Measurements from ENCODE around the gene CTTNBP2NL.
"Not testable (repeated sequence)": the region's sequence is repeated elsewhere in the genome, so short reads cannot be mapped to it uniquely, and the experiment has no call there.

Gene CTTNBP2NL

GRCh38 chr1:112391603-112391940, 4.4 kb upstream of the CTTNBP2NL start:
- DNase-seq (ENCODE audit: low read depth): no peak
- H3K4me3 ChIP-seq (ENCODE audit: low read depth, low read length): peak overlapping the region; percentile 61; the same call in 1 of the 2 replicates
- no peak for TF ChIP-seq CTCF (IDR thresholded peaks at IDR 0.05; ENCODE audit: insufficient read depth, low read depth, low read length, missing control alignments)

GRCh38 chr1:112393631-112393974, 2.4 kb upstream of the CTTNBP2NL start:
- TF ChIP-seq CTCF (IDR thresholded peaks at IDR 0.05; ENCODE audit: insufficient read depth, low read depth, low read length, missing control alignments): no peak
- H3K4me3 ChIP-seq (ENCODE audit: low read depth, low read length): no peak overlapping the region
- no peak for DNase-seq (ENCODE audit: low read depth)

GRCh38 chr1:112394743-112395062, 1.3 kb upstream of the CTTNBP2NL start:
- no peak for TF ChIP-seq CTCF (IDR thresholded peaks at IDR 0.05; ENCODE audit: insufficient read depth, low read depth, low read length, missing control alignments)
- DNase-seq (ENCODE audit: low read depth): no peak
- no peak overlapping the region for H3K4me3 ChIP-seq (ENCODE audit: low read depth, low read length)

- no peak for DNase-seq (ENCODE audit: low read depth)
- TF ChIP-seq CTCF (IDR thresholded peaks at IDR 0.05; ENCODE audit: insufficient read depth, low read depth, low read length, missing control alignments): no peak
- H3K4me3 ChIP-seq (ENCODE audit: low read depth, low read length): peak overlapping the region; percentile 100
Measured at GRCh38 chr1:112395256-112395820, 676 bp upstream of the CTTNBP2NL start.

GRCh38 chr1:112396653-112397471, 848 bp downstream of the CTTNBP2NL start:
- no peak for DNase-seq (ENCODE audit: low read depth)
- TF ChIP-seq CTCF (IDR thresholded peaks at IDR 0.05; ENCODE audit: insufficient read depth, low read depth, low read length, missing control alignments): no peak

GRCh38 chr1:112397841-112398240, 1.8 kb downstream of the CTTNBP2NL start:
- DNase-seq (ENCODE audit: low read depth): no peak
- H3K4me3 ChIP-seq (ENCODE audit: low read depth, low read length): no peak overlapping the region
- no peak for TF ChIP-seq CTCF (IDR thresholded peaks at IDR 0.05; ENCODE audit: insufficient read depth, low read depth, low read length, missing control alignments)

More at GRCh38 chr1:112396653-112397471, 848 bp downstream of the CTTNBP2NL start:
- H3K4me3 ChIP-seq (ENCODE audit: low read depth, low read length): peak overlapping the region; percentile 100

- H3K4me3 ChIP-seq (ENCODE audit: low read depth, low read length): no peak overlapping the region
- no peak for DNase-seq (ENCODE audit: low read depth)
Measured at GRCh38 chr1:112399456-112399855, 3.4 kb downstream of the CTTNBP2NL start.

GRCh38 chr1:112400706-112401105, 4.7 kb downstream of the CTTNBP2NL start:
- not testable (repeated sequence) for H3K4me3 ChIP-seq (ENCODE audit: low read depth, low read length); DNase-seq (ENCODE audit: low read depth)

More at GRCh38 chr1:112399456-112399855, 3.4 kb downstream of the CTTNBP2NL start:
- TF ChIP-seq CTCF (IDR thresholded peaks at IDR 0.05; ENCODE audit: insufficient read depth, low read depth, low read length, missing control alignments): no peak

Measured in GM12865 (cell line).